Umbilical cord (tissue), 2 donors: ENCODE results near the gene LOXL4. TPM values are rescaled to one million over a fixed set of nuclear protein-coding genes. Genes with fewer than 3 reads are reported as not detected.

ENCODE experiments used
- DNase-seq: peaks from one replicate; pipeline ENCODE4 v3.0.0-alpha.2; 2015; ENCODE audit warnings: low spot score
- total RNA-seq: library from RNA; depleted of rRNA; stranded (reverse); fragments of >200 nt; gene quantifications from one replicate; pipeline ENCODE4 v1.2.3, GENCODE V29; 2014; ENCODE audit warnings: low replicate concordance; ENCODE audit not compliant: insufficient read depth

The LOXL4 gene
- total RNA-seq, 1 donor from 2014 or later: 20.2 TPM

DNA sequence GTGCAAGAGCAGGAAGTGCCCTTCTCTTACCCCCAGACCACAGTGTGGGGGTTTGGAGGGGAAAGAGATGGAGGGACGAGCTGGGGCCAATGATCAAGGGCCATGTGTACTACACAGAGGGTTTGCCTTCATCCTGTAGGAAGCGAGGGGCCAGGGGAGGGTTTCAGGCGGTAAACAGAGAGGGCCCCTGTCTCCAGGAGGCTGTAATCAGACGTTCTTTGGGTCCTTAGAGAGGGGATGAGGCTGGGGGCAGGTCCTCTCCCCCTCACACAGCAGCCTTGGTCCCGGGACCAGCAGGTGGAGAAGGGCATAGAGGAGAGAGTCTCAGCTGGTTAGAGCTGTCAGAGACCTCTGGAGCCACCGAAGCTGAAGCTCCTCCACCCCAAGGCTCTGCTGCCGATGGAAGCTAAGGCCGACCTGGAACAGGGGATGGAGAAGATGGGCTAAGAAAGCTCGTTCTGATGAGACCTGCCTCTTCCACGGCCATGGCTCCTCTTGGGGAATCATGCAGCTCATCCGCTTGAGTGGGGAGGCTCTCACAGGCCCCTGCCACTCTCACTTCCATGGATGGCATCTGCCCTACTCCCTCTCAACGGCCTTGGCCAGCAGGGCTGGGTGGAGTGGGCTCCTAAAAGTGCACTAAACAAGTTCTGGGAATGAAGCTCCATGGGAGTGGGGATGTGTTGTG lies 3.5 kb downstream of the LOXL4 start:
- no peak for DNase-seq

- DNase-seq: no peak
Observed at GRCh38 chr10:98263088-98263487, 4.9 kb downstream of the LOXL4 start.

- DNase-seq: no peak
Observed at GRCh38 chr10:98262571-98262970, 5.4 kb downstream of the LOXL4 start.

GRCh38 chr10:98261436-98262277 lies 6.3 kb downstream of the LOXL4 start:
- DNase-seq: no peak

DNA sequence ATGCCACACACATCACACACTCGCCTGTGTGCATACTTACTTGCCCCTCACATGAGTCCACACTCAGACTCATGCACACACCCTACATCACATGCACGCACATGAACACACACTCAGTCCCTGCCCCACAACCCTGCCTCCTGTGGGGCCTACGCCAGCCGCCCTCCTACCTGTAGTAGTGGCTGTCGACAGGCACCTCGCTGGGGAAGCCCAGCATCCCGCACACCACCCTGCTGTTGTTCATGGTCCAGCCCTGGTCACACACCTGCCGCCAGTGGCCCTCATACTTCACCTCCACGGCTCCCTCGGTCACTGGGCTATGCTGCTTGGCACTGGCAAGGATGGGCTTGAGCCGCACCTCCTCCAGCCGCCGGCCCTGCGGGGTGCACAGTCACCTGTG lies 7.2 kb downstream of the LOXL4 start:
- DNase-seq: no peak

- DNase-seq: no peak
Observed at GRCh38 chr10:98260350-98260749, 7.6 kb downstream of the LOXL4 start.

DNA sequence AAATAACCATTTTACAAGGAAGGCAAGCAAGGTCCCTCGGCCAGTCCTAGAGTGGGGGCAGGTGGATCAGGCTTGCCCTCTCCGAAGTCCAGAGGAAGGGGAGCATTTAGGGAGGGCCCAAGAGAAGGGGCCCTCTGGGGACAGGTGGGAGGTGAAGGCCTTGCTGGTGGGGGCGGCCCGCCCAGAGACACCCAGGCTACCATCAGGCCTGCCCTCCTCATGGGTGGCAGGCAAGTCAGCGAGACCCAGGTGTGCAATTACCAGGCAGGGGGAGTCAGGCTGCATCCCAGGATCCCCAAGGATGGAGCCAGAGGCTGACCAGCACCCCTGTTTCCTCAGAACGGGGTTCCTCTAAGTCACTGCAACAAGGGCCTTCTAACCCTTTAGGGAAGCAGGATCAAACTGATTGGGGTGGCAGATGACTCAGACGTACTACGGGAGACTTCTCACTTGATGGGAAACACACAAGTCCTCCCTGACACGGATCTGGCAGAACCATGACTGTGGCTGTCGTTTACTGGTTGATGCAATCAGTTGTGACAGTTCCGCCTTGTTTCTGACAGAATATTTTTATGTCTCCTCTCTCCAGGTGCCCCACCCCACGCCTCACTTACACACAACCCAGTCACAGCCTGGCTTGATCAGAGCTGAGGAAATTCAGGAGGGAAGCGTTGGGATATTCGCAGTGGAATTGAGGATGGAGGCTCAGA lies 8.2 kb downstream of the LOXL4 start:
- DNase-seq: no peak

GRCh38 chr10:98258683-98259454 lies 9.1 kb downstream of the LOXL4 start:
- no peak for DNase-seq

DNA sequence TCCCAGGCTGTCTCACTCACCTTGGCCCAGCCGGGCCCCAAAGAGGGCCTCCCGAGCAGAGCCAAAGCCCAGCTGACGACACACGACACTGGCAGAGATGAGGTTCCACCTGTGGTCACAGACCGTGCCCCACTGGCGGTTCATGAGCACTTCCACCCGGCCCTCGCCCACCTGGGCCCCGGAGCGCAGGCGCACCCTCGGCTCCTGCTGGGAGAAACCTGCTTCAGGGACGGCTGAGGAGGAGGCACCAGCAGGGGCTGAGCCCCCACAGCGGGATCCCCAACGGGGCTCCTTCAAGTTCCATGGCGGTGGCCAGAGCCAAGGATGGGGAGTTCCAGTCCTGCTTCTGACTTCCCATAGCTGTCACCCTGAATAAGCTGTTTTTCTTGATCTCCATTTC lies 10.0 kb downstream of the LOXL4 start:
- DNase-seq: no peak

- no peak for DNase-seq
Observed at GRCh38 chr10:98257198-98257597, 10.8 kb downstream of the LOXL4 start.

GRCh38 chr10:98256692-98257091 lies 11.3 kb downstream of the LOXL4 start:
- DNase-seq: no peak

- DNase-seq: no peak
Observed at GRCh38 chr10:98255146-98255877, 12.7 kb downstream of the LOXL4 start.

DNA sequence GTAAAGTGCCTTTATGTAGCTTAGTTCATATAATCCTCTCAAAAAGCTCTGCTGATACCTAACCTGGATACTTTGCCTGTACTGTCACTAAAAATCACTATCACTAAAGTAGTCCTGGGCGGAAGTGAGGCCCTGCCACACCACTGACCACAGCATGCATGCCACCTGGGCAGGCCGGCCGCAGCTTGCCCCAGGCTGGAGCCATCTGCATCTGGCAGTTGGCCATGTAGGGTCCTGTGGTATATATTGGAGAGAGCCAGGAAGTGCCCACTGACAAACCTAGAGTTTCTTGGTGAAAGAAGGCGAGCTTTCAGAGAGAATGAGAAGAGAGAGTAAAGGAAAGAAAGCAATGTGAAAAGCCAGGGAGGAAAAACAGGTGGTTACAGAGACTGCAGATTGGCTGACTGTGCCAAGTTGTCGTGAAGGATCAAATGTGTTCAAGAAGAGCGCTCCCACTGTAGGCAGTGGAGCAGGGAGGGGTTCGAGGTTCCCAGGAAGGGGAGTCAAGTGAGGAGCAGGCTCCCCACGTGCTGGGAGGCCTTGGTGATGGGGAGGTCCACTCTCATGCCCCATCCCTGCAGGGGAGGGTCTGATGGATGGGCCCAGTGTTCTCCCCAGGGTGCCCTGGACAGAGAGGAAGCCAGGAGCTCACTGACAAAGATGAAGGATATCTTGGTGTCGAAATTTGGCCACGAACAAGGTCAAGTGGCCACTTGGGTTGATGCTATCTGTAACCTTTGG lies 13.6 kb downstream of the LOXL4 start:
- no peak for DNase-seq

DNA sequence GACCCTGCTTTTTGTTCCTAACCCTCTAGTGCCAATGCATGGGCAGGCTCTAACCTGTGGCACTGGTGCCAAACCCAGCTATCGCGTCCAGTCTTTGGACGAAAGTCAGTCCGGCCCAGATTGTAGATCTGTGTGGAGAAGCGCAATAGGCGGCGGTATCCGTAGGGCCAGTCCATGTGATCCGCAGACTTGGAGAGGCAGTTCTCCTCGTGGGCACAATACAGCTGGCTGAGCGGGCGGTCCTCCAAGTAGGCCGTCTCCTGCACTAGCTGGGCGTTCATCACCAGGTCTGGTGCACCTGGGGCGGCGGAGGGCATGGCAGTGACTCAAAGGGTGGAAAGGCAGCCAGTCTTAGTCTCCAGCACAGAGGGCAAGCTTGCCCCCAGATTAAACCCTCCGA lies 14.5 kb downstream of the LOXL4 start:
- no peak for DNase-seq

DNA sequence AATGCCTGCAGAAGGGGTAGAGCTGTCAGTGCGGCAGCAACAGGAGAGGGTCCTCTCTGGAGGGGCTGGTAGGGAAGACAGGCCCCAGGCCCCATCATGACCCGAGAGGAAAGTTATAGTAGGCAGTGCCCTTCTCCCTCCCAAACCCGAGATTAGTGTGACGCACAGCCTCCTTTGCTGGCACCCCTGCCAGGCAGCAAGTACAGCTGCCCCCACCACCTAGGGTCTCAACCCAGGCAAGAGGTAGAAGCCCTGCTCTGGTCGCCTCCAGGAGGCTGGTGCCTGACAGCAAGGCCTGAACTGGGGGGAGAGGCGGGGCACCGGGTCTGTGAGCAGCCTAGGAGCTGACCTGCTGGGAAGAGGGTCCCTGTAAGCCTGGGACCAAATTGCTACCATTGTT lies 15.5 kb downstream of the LOXL4 start:
- DNase-seq: no peak

GRCh38 chr10:98251399-98251798 lies 16.6 kb downstream of the LOXL4 start:
- DNase-seq: no peak

- DNase-seq: no peak
Observed at GRCh38 chr10:98249134-98249533, 18.9 kb downstream of the LOXL4 start.

GRCh38 chr10:98248018-98248417 lies 20.0 kb downstream of the LOXL4 start:
- no peak for DNase-seq

DNA sequence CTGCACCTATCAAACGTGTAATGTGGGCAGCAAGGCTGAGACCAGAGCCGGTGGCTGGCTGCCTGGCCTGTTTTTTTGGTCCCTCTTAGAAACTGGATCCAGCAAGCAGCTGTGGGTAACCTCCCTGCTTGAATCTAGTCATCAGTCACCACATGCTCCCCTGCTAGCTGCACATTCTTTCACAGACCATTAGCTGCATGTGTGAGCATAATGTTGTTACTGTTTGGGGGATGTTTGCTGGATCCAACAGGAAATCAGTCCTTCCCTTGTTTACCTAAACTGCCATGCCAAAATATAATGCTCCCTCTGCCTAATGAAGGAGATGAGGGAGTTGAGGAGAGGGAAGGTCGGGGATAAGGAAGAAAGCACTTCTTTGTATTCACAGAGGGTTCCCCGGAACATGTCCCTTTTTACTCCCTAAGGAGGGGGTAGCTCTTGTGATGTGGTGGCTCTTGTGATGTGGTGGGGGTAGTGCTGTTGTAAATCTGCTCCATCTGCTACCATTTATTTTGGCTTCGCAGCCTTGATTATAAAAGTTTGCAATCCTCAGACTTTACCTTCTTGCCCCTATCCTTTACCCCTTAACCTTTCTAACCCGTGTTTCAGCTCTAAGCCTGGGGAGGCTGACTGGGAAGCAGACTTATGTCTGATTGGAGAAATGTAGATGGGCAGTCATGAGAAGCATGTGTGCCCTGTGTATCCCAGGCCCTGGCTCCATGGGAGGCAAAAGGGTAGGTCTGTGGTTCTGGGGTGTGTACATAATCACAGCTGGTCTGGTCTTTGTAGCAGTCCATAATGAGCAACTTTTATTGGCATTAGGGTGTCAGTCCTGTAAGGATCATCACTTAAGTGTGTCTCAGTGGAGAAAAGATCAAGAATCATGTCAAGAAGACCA lies 20.8 kb downstream of the LOXL4 start:
- DNase-seq: no peak
